Measurements from ENCODE around the gene OR51S1.

DNA sequence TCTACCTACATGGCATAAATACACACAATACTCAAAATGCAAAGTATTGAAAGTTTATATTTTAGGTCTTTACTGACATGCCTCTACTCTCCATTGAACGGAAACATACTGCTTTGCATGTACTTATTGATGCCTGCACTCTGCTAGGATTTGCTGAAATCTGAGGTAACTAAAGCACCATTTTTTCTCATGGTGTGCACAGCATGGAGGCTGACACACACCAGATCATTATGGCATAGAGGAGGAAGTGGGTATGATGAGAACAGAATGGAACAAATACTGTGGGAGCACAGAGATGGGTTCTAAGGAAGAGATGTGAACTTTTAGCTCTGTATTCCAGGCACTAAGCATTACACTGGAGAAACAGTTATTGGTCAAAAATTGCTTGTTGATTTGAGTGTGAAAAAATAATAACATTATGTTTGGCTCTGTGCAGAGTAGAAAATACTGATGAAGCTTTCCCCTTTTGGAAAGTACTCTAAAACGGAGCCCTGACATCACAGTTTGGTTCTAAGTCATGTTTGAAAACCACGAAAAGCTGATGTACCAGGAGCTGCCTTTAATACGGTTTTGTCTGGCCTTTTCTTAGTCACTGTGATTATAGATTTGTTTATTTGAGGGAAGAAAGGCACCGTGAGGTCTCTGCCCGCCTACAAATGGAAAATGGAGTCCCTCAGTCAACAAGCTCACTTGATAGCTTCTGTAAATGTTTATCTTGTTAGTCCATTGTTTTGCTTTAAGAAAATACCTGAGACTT, 50.4 kb downstream of the OR51S1 start:
- TF ChIP-seq, protein P1, sequence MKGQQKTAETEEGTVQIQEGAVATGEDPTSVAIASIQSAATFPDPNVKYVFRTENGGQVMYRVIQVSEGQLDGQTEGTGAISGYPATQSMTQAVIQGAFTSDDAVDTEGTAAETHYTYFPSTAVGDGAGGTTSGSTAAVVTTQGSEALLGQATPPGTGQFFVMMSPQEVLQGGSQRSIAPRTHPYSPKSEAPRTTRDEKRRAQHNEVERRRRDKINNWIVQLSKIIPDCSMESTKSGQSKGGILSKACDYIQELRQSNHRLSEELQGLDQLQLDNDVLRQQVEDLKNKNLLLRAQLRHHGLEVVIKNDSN (IDR thresholded peaks at IDR 0.05), result no peak
- TF ChIP-seq, protein P2, sequence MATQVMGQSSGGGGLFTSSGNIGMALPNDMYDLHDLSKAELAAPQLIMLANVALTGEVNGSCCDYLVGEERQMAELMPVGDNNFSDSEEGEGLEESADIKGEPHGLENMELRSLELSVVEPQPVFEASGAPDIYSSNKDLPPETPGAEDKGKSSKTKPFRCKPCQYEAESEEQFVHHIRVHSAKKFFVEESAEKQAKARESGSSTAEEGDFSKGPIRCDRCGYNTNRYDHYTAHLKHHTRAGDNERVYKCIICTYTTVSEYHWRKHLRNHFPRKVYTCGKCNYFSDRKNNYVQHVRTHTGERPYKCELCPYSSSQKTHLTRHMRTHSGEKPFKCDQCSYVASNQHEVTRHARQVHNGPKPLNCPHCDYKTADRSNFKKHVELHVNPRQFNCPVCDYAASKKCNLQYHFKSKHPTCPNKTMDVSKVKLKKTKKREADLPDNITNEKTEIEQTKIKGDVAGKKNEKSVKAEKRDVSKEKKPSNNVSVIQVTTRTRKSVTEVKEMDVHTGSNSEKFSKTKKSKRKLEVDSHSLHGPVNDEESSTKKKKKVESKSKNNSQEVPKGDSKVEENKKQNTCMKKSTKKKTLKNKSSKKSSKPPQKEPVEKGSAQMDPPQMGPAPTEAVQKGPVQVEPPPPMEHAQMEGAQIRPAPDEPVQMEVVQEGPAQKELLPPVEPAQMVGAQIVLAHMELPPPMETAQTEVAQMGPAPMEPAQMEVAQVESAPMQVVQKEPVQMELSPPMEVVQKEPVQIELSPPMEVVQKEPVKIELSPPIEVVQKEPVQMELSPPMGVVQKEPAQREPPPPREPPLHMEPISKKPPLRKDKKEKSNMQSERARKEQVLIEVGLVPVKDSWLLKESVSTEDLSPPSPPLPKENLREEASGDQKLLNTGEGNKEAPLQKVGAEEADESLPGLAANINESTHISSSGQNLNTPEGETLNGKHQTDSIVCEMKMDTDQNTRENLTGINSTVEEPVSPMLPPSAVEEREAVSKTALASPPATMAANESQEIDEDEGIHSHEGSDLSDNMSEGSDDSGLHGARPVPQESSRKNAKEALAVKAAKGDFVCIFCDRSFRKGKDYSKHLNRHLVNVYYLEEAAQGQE (IDR thresholded peaks at IDR 0.05; ENCODE audit: low read depth), result no peak
- TF ChIP-seq CEBPB (IDR thresholded peaks at IDR 0.05) (no peak), TAF1 (IDR thresholded peaks at IDR 0.05; ENCODE audit: low read depth) (no peak), RAD21 (IDR thresholded peaks at IDR 0.05; ENCODE audit: low read depth) (no peak), ZBTB7A (IDR thresholded peaks at IDR 0.05; ENCODE audit: low read depth) (no peak), TCF12 (IDR thresholded peaks at IDR 0.05; ENCODE audit: low read depth) (no peak), NFIC (IDR thresholded peaks at IDR 0.05) (no peak), YY1 (IDR thresholded peaks at IDR 0.05; ENCODE audit: low read depth) (no peak), CREB1 (IDR thresholded peaks at IDR 0.05; ENCODE audit: low read depth) (no peak)
- TF ChIP-seq, protein P3, sequence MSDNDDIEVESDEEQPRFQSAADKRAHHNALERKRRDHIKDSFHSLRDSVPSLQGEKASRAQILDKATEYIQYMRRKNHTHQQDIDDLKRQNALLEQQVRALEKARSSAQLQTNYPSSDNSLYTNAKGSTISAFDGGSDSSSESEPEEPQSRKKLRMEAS (IDR thresholded peaks at IDR 0.05), result no peak
